ENCODE results near the gene PKD2L1. TPM values are rescaled to one million over a fixed set of nuclear protein-coding genes. Genes with fewer than 3 reads are reported as not detected.
"Not testable (repeated sequence)": the region's sequence is repeated elsewhere in the genome, so short reads cannot be mapped to it uniquely, and the experiment has no call there.

PKD2L1 gene
- total and polyA plus RNA-seq, 2 of the 8 experiments (the other 6 are each of a cell fraction or from before 2014, with no cell fraction given), result 0.20 to 0.33 TPM

- H3K4me3 ChIP-seq (ENCODE audit: extremely low read depth in 1 of 4, insufficient read depth in 2 of 4, low read depth in 3 of 4, low read length in 4 of 4); H3K56ac ChIP-seq (replicated peaks; ENCODE audit: insufficient read length, low read depth, low read length); H2BK12ac ChIP-seq (ENCODE audit: low read depth, low read length); H3K79me2 ChIP-seq (ENCODE audit: control insufficient read depth in 1 of 2, insufficient read depth in 2 of 2, low read length in 2 of 2); H3K14ac ChIP-seq (ENCODE audit: insufficient read length); H4K8ac ChIP-seq (ENCODE audit: extremely low read depth, insufficient read depth, low read length); H4K91ac ChIP-seq (replicated peaks; ENCODE audit: insufficient read length, low read length); H3K4me1 ChIP-seq (replicated peaks in 1 of 4; ENCODE audit: control insufficient read depth in 3 of 4, insufficient read depth in 4 of 4, low read length in 3 of 4); H2BK120ac ChIP-seq (replicated peaks; ENCODE audit: low read depth, low read length); H2AK5ac ChIP-seq (ENCODE audit: low read depth, low read length); H3K18ac ChIP-seq (ENCODE audit: extremely low read depth, low read length); H2BK15ac ChIP-seq (ENCODE audit: low read length); DNase-seq (ENCODE audit: low read depth in 1 of 2, low spot score in 2 of 2); POLR2A ChIA-PET (ENCODE audit: partially characterized antibody); H3K4me2 ChIP-seq (ENCODE audit: insufficient read depth in 1 of 2, low read depth in 2 of 2, low read length in 2 of 2); H4K5ac ChIP-seq (ENCODE audit: insufficient read length, low read depth, low read length); H3K79me1 ChIP-seq (ENCODE audit: low read depth, low read length); H3K9me3 ChIP-seq (ENCODE audit: insufficient read depth in 2 of 2, low read depth in 1 of 2, low read length in 1 of 2); H3K9ac ChIP-seq (replicated peaks in 1 of 4; ENCODE audit: extremely low read depth in 1 of 4, low read depth in 3 of 4, low read length in 3 of 4); H2BK20ac ChIP-seq (ENCODE audit: low read length); H2AFZ ChIP-seq (ENCODE audit: low read length); H2BK5ac ChIP-seq (ENCODE audit: low read depth, low read length); H4K20me1 ChIP-seq (replicated peaks in 1 of 2; ENCODE audit: control insufficient read depth in 1 of 2, insufficient read depth in 2 of 2, low read length in 2 of 2); H3K27ac ChIP-seq (ENCODE audit: low read depth, low read length); FAIRE-seq; CTCF ChIA-PET (ENCODE audit: partially characterized antibody); H3K27me3 ChIP-seq (replicated peaks in 1 of 4; ENCODE audit: control insufficient read depth in 3 of 4, extremely low read depth in 1 of 4, insufficient read depth in 3 of 4, low read length in 3 of 4); H3K23me2 ChIP-seq (ENCODE audit: low read depth, low read length); H3K4ac ChIP-seq (replicated peaks; ENCODE audit: insufficient read length, low read depth, low read length); H3K23ac ChIP-seq (ENCODE audit: insufficient read length): not testable (repeated sequence)
- peaks cover 15 to 48% (median 35%) of the 10 kb centered on the region in 4 experiments for H3K36me3 ChIP-seq (ENCODE audit: control insufficient read depth in 2 of 4, insufficient read depth in 4 of 4, low read length in 3 of 4)
- WGBS, 2 experiments (ENCODE audit: extremely low coverage in 1 of 2, insufficient coverage in 1 of 2, insufficient read length in 1 of 2, insufficient replicate concordance in 2 of 2, low coverage in 1 of 2, low lambda C conversion rate in 2 of 2, missing lambda C conversion rate in 1 of 2), result no CpG with 5 or more reads among the region's 31 CpGs
Observed at GRCh38 chr10:100276971-100277370, 53.1 kb downstream of the PKD2L1 start.

Data from H1 (cell line).